HG02642 (cell line): ENCODE measurements around the gene CAPZA1.

Source experiments
- ATAC-seq: cut with Tn5 transposase; IDR thresholded peaks from one replicate; pipeline ENCODE4 v1.9.1; 2021; ENCODE audit warnings: mild to moderate bottlenecking; ENCODE audit not compliant: unreplicated experiment, poor library complexity

The CAPZA1 gene

GRCh38 chr1:112711670-112712069 is 92.0 kb downstream of the CAPZA1 start:
- ATAC-seq: no peak

GRCh38 chr1:112712191-112712590 is 92.6 kb downstream of the CAPZA1 start:
- no peak for ATAC-seq

- no peak for ATAC-seq
These were observed 93.1 kb downstream of the CAPZA1 start for GRCh38 chr1:112712701-112713128.

- ATAC-seq: peak; percentile 25
These were observed 94.1 kb downstream of the CAPZA1 start for GRCh38 chr1:112713466-112714312.

GRCh38 chr1:112714313-112715263 is 95.0 kb downstream of the CAPZA1 start:
- ATAC-seq: peak; percentile 5

GRCh38 chr1:112715264-112716053 is 95.8 kb downstream of the CAPZA1 start, which contains the start of gene PPM1J:
Gene PPM1J, minus strand, starts transcription at chr1:112715332. Its CDS starts 31 bp downstream, at chr1:112715301.
- peak; percentile 83 for ATAC-seq

- peak; percentile 33 for ATAC-seq
These were observed 96.6 kb downstream of the CAPZA1 start for GRCh38 chr1:112716133-112716720.

- no peak for ATAC-seq
These were observed 97.7 kb downstream of the CAPZA1 start for GRCh38 chr1:112717263-112717873.

- ATAC-seq: no peak
These were observed 99.2 kb downstream of the CAPZA1 start for GRCh38 chr1:112718691-112719418.

- ATAC-seq: no peak
These were observed 100.1 kb downstream of the CAPZA1 start for GRCh38 chr1:112719706-112720105.

- no peak for ATAC-seq
These were observed 101.2 kb downstream of the CAPZA1 start for GRCh38 chr1:112720800-112721199.
